ENCODE results near the gene VCAN. TPM values are rescaled to one million over a fixed set of nuclear protein-coding genes. Genes with fewer than 3 reads are reported as not detected.

The VCAN gene
- total RNA-seq, 1 donor from 2014 or later = 678 TPM

- no peak overlapping the region for H3K27ac Mint-ChIP-seq
- peaks cover 44% of the 10 kb centered on the region for H3K36me3 Mint-ChIP-seq
- peaks cover 7% of the 10 kb centered on the region for H3K4me1 Mint-ChIP-seq
- peaks cover 17% of the 10 kb centered on the region for H3K9me3 Mint-ChIP-seq
- TF ChIP-seq, protein P1, sequence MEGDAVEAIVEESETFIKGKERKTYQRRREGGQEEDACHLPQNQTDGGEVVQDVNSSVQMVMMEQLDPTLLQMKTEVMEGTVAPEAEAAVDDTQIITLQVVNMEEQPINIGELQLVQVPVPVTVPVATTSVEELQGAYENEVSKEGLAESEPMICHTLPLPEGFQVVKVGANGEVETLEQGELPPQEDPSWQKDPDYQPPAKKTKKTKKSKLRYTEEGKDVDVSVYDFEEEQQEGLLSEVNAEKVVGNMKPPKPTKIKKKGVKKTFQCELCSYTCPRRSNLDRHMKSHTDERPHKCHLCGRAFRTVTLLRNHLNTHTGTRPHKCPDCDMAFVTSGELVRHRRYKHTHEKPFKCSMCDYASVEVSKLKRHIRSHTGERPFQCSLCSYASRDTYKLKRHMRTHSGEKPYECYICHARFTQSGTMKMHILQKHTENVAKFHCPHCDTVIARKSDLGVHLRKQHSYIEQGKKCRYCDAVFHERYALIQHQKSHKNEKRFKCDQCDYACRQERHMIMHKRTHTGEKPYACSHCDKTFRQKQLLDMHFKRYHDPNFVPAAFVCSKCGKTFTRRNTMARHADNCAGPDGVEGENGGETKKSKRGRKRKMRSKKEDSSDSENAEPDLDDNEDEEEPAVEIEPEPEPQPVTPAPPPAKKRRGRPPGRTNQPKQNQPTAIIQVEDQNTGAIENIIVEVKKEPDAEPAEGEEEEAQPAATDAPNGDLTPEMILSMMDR (IDR thresholded peaks at IDR 0.05; ENCODE audit: unreplicated experiment) = no peak
- H3K4me3 Mint-ChIP-seq = no peak overlapping the region
- no peak for DNase-seq (ENCODE audit: low spot score in 2 of 2, unreplicated experiment in 2 of 2)
- H3K27me3 Mint-ChIP-seq (ENCODE audit: low read depth) = no peaks in the 10 kb centered on the region
Observed at GRCh38 chr5:83572271-83572670, 100.7 kb downstream of the VCAN start.

- no peaks in the 10 kb centered on the region for H3K27me3 Mint-ChIP-seq (ENCODE audit: low read depth)
- peaks cover 25% of the 10 kb centered on the region for H3K9me3 Mint-ChIP-seq
- no peaks in the 10 kb centered on the region for H3K4me1 Mint-ChIP-seq
- TF ChIP-seq, protein P1 (IDR thresholded peaks at IDR 0.05; ENCODE audit: unreplicated experiment) = no peak
- H3K36me3 Mint-ChIP-seq = peaks cover 57% of the 10 kb centered on the region
- no peak for DNase-seq (ENCODE audit: low spot score in 2 of 2, unreplicated experiment in 2 of 2)
- no peak overlapping the region for H3K4me3 Mint-ChIP-seq
- peak overlapping the region; percentile 31 for H3K27ac Mint-ChIP-seq
Observed at GRCh38 chr5:83576341-83576740, 104.8 kb downstream of the VCAN start.

DNA sequence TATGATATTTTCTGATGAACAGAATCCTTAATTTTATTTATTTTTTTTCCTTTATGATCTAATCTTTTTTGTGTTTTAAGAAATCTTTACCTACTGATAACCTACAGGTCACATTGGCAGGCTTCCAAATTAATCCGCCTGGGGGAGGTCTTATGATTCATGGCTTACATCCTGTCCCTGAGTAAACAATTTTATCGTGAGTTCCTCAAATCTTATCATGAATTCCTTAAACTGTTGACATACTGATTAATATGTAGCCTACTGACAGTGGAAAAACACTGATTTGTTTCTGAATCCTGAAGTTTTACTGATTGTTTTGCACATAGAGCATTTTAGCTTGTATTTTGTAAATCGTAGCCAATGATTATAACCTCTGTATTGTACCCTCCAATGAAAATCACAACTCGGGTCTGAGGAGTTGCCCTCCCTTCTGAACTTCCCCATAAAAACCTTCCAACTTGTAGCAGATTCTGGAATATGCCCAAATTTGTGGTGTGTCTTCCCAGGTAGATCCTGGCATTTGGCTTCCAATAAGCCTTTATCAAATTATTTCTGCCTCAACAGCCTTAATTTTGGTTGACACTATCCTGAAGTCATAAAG lies 105.6 kb downstream of the VCAN start:
- Mint-ChIP-seq H3K4me1 (no peaks in the 10 kb centered on the region), H3K27ac (no peak overlapping the region), H3K9me3 (peaks cover 25% of the 10 kb centered on the region), H3K4me3 (no peak overlapping the region), H3K27me3 (ENCODE audit: low read depth) (no peaks in the 10 kb centered on the region), H3K36me3 (peaks cover 61% of the 10 kb centered on the region)
- no peak for DNase-seq (ENCODE audit: low spot score in 2 of 2, unreplicated experiment in 2 of 2)
- TF ChIP-seq, protein P1 (IDR thresholded peaks at IDR 0.05; ENCODE audit: unreplicated experiment) = no peak

DNA sequence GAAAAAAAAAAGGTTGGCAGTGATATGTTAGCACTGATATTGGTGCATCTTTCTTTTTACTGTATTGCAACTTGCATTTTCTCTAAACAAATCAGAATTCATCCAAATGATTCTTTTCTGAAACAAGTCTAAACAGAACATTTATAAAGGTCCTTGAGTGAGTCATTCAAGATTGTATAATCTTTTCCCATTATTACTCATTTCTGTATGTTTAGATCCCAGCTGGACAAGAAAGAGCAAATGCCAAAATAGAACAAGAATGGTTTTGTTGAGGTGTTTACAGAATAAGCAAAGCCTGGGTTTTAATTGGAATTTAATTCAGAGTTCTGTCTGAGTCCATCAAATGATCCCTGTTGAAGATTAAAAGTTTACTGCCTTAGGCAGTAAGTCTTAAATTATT lies 112.3 kb downstream of the VCAN start:
- DNase-seq (ENCODE audit: low spot score in 2 of 2, unreplicated experiment in 2 of 2) = no peak
- TF ChIP-seq, protein P1 (IDR thresholded peaks at IDR 0.05; ENCODE audit: unreplicated experiment) = no peak
- Mint-ChIP-seq H3K27ac (no peak overlapping the region), H3K36me3 (peaks cover 26% of the 10 kb centered on the region), H3K4me1 (no peaks in the 10 kb centered on the region), H3K27me3 (ENCODE audit: low read depth) (no peaks in the 10 kb centered on the region), H3K9me3 (no peaks in the 10 kb centered on the region), H3K4me3 (no peak overlapping the region)

GRCh38 chr5:83586874-83587776 lies 115.6 kb downstream of the VCAN start:
- Mint-ChIP-seq H3K4me1 (peaks cover 2% of the 10 kb centered on the region), H3K9me3 (no peaks in the 10 kb centered on the region), H3K36me3 (peaks cover 7% of the 10 kb centered on the region), H3K4me3 (no peak overlapping the region), H3K27me3 (ENCODE audit: low read depth) (no peaks in the 10 kb centered on the region), H3K27ac (no peak overlapping the region)
- TF ChIP-seq, protein P1 (IDR thresholded peaks at IDR 0.05; ENCODE audit: unreplicated experiment) = no peak
- no peak for DNase-seq (ENCODE audit: low spot score in 2 of 2, unreplicated experiment in 2 of 2)

Data from mesothelial cell of epicardium (in vitro differentiated cells).